Tibial nerve (tissue), 4 donors: Measurements from ENCODE around the gene DENND1A.

Source experiments
- CTCF ChIP-seq, 5 experiments: fragments of 200-600 bp in 3 of 5; fragments of 450-650 bp in 2 of 5; sonication (generic) in 3 of 5; IDR thresholded peaks; one replicate each; pipeline ENCODE4 v1.5.1; 2016 to 2019; ENCODE audit warnings: antibody characterized with exemption in 5 of 5, mild to moderate bottlenecking in 3 of 5, moderate library complexity in 2 of 5
- EP300 ChIP-seq, 2 donors: sonication (generic); formaldehyde crosslinking; IDR thresholded peaks; one replicate each; pipeline ENCODE4 v1.6.1; 2017; ENCODE audit warnings: antibody characterized with exemption in 2 of 2, mild to moderate bottlenecking in 1 of 2
- POLR2A ChIP-seq, 2 donors: fragments of 450-650 bp; IDR thresholded peaks; one replicate each; pipeline ENCODE4 v1.6.1; 2017; ENCODE audit warnings: antibody characterized with exemption in 2 of 2, mild to moderate bottlenecking in 2 of 2, moderate library complexity in 2 of 2

- TF ChIP-seq CTCF (IDR thresholded peaks at IDR 0.05) (no peak), POLR2A (IDR thresholded peaks at IDR 0.05) (no peak), EP300 (IDR thresholded peaks at IDR 0.05) (no peak)
Observed at GRCh38 chr9:123589361-123590239, 340.3 kb downstream of the DENND1A start.
